ENCODE results near the gene CREB5.

DNA sequence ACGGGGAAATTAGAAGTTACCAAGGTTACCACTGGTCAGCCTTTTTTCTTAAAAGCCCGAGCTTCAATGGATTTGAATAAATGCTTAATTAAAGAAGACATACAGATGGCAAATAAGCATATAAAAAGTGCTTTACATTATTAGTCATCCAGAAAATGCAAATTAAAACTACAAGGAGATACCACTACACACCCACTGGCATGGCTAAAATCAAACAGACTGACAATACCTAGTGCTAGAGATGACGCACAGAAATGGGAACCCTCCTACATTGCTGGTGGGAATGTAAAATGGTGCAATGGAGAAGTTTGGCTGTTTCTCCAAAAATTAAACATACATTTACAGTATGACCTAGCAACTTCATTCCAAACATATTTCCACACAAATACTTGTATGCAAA, 38.3 kb upstream of the CREB5 start:
- TF ChIP-seq TCF12 (IDR thresholded peaks at IDR 0.05; ENCODE audit: low read depth) (no peak), RAD21 (IDR thresholded peaks at IDR 0.05; ENCODE audit: low read depth) (no peak), NFIC (IDR thresholded peaks at IDR 0.05) (no peak), ZBTB7A (IDR thresholded peaks at IDR 0.05; ENCODE audit: low read depth) (no peak), YY1 (IDR thresholded peaks at IDR 0.05; ENCODE audit: low read depth) (no peak), EP300 (IDR thresholded peaks at IDR 0.05; ENCODE audit: borderline replicate concordance) (no peak), REST (IDR thresholded peaks at IDR 0.05; ENCODE audit: low read depth) (no peak), CEBPB (IDR thresholded peaks at IDR 0.05) (no peak), TEAD4 (IDR thresholded peaks at IDR 0.05) (no peak), CREB1 (IDR thresholded peaks at IDR 0.05; ENCODE audit: low read depth) (no peak), TAF1 (IDR thresholded peaks at IDR 0.05; ENCODE audit: low read depth) (no peak), FOXM1 (IDR thresholded peaks at IDR 0.05; ENCODE audit: borderline replicate concordance, low read depth) (no peak)
- TF ChIP-seq, protein P1, sequence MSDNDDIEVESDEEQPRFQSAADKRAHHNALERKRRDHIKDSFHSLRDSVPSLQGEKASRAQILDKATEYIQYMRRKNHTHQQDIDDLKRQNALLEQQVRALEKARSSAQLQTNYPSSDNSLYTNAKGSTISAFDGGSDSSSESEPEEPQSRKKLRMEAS (IDR thresholded peaks at IDR 0.05), result no peak
- TF ChIP-seq, protein P2, sequence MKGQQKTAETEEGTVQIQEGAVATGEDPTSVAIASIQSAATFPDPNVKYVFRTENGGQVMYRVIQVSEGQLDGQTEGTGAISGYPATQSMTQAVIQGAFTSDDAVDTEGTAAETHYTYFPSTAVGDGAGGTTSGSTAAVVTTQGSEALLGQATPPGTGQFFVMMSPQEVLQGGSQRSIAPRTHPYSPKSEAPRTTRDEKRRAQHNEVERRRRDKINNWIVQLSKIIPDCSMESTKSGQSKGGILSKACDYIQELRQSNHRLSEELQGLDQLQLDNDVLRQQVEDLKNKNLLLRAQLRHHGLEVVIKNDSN (IDR thresholded peaks at IDR 0.05), result no peak
